ENCODE data around the gene CDK6.
"Not testable (repeated sequence)": the region's sequence is repeated elsewhere in the genome, so short reads cannot be mapped to it uniquely, and the experiment has no call there.

The CDK6 gene

DNA sequence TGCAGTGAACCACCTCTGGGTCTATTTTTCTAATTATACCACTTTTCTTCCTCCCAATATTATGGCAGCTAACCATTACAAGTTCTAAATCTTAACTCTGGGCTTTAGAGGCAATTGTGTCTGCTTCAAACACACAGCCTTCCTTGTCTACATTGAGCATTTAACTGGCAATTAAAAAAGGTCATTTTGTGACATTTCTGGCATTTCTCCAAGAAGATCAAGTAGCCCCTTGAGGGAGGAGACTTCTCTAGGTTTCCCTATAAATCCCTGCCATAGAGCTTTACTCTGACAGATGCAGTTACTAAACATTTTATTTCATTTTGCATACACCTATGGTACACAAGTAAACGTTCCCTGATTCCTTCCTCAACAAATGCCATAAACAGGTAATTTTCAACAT is 212.8 kb downstream of the CDK6 start:
- no peak for DNase-seq (ENCODE audit: low read depth in 3 of 3)

DNA sequence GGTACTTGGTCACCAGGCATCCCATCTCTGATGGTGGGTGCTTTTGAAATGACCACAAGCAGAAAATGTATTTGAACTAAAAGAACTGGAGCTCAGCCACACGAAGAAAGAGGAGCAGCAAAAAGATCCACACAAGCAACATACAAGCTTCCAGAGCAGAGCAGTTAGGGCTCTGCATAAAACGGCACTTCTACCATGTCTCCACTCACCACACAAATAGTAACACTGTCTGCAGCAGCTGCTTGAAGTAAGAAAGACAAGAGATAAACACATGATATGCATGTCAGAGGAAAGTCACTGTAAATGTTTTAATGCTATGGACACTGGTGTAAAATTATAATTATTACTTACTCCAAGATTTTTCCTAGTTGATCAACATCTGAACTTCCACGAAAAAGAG is 213.7 kb downstream of the CDK6 start:
- no peak for DNase-seq (ENCODE audit: low read depth in 3 of 3)

DNA sequence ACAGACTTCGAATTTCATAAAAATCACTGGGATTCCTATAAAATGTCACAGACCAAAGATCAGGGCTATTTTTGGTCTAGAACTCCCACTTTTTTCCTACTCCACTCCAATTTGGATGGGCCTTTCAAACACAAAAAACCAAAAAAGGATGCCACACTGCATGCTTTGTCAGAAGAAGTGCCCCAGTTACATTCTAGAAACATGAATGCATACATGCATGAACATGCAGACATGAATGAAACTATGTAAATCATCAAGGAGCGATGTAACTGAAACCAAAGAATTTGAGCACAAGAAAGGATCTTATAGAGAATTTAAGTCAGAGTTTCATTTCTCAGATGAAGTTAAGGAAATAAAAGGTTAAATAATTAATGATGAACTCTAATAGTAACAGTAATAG is 214.3 kb downstream of the CDK6 start:
- DNase-seq (ENCODE audit: low read depth in 3 of 3), result no peak

DNA sequence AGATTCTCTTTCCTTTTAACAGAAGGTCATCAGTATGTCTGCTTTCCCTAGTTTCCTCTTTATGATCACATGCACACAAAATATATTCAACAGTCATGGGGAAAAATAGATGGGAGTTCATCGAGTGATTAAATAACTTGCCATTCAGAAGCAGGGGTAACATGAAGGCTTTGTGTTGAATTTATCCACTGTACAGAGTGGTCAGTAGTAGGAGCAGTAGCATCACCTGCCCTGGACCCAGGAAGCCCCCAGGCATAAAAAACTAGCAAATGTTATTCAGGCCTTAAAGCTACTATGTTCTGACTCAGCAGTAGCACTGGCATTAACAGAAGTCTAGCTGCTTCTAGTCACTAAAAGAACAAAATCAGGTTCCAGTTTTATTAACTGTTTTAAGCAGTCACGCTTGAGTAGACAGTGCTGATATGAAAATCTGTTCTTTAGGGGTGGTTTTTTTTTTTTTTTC is 214.8 kb downstream of the CDK6 start:
- DNase-seq (ENCODE audit: low read depth in 3 of 3), result no peak

DNA sequence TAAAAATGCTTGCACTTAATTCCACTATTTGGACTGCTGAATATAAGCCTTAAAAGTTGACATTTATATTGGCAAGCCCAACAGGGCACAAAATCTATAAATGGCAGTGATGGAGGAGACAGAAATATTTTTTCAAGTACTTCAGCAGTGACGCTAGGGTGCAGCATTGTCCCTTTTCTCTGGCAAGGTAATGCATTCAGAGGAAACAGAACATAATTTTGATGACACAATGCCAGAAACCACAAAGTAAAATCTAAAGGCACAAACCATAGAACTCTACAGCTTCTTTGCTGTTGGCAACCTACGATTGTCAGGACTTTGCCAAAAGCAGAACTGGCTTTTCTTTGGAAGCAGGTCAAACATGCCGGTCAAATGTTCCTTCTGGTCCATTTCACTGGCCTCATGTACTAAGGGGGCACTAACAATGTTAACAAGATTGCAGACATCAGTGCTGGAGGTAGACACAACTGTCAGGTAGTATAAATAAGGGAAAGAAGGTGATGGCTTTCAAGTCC is 215.3 kb downstream of the CDK6 start:
- DNase-seq (ENCODE audit: low read depth in 3 of 3), result peak; percentile 53 to 72 (median 68)

DNA sequence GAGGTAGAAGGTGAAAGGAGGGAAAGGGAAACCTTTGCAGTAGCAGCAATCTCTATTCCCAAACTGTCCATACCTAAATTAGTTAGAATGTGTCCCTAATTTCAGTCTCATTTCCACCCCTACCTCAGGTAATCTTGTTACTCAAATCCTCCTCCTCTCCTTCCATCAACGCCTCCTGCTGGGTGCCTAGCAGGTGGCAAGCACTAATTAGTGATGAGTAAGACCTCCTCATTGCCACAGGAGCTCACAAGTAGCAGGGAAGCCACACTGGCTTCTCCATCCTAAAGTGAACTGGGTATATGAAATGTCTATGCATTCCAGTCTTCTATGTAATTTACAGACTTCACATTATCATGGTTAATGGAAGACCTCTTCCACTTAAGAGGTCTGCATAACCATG is 220.5 kb downstream of the CDK6 start:
- no peak for DNase-seq (ENCODE audit: low read depth in 3 of 3)

DNA sequence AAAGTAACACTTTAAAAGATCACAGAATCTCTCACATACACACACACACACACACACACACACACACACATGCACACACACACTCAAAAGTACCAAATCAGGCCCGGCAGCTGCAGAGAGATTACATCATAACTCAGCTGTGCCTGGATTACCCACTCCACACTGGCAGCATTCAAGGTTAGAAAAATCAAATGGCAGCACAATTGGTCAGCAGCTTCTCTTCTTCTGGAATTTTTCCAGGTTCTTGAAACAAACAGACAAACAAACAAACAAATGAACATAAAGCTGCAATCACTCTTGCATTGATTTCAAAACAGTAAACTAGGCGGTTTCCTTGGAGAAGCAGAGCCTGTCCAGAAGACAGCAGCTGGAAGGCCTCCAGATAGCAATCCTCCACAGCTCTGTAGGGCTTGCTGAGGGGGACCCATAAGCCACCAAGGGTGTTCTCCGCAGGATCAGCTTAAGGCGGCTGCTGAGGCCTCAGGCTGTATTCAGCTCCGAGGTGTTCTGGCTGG is 221.7 kb downstream of the CDK6 start:
- no peak for DNase-seq (ENCODE audit: low read depth in 3 of 3)

DNA sequence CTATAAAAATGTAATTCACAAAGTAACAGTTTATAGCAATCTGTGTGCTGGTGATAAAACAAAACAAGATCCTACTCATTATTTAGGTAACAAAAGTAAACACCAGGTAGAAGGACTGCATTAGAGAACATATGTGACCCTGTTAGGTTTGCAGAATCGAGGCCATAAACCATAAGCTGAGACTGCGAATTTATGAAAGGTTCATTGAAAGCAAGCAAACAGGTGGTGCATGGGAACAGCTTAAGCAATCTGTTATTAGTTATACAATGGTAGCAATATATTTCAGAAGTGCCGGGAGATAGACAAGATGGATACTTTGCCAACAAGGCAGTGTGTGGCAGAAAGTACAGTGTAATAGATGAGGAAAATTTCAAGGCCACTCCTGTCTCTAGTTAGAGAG is 222.7 kb downstream of the CDK6 start:
- no peak for DNase-seq (ENCODE audit: low read depth in 3 of 3)

DNA sequence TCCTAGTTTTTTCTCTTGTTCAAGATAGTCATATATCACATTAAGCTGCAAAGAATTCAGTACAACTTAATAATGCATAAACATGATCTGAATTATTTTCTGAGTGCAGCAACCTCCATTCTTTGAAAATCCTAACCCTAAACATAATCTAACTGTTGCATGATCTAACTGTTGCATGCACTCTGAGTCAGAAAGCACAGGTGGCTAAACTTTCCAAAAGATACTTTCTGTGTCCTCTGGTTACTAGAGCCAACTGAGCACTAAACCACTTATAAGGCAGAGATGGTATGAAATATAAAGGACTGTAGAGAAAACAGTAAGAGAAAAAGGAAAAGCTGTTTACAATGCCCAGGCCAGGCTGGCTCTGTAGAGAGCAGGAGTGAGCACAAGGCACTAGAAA is 223.2 kb downstream of the CDK6 start:
- DNase-seq (ENCODE audit: low read depth in 3 of 3), result no peak

DNA sequence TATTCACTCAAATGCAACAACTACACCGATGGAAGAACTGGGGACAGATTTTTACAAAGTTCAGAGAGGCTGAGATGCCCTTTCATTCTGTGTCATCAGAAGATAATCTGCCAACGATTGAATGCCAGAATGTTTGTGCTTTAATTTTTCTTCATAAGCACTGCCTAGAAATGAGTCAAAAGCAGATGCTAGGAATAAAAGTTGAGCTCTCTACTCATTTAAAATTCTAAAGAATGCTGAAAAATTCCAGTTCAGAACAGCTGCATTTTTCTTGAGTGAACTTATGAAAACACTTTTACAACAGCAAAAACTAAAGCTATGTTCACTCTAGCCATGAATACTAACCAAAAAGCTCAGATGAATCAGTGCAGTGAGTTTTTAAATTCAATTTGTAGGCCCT is 223.9 kb downstream of the CDK6 start:
- no peak for DNase-seq (ENCODE audit: low read depth in 3 of 3)

DNA sequence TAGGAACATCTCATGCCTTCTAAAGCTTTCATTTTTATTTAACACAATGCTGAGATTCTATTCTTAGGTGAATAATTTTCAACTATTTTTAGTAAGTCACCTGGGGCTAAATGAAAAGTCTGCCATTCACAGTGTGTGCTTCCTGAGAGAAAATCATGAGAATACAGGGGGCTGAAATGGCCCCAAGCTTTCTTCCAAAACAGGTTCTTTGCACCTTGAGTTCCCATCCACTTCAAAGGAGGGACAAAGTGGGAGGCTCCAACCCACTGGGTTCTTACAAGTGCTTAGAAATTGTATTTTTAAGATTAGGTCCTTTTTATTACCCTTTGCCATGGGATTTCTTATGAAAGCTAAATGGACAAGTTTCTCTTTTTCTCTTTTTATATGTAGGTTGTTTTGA is 224.6 kb downstream of the CDK6 start:
- DNase-seq (ENCODE audit: low read depth in 3 of 3), result no peak

DNA sequence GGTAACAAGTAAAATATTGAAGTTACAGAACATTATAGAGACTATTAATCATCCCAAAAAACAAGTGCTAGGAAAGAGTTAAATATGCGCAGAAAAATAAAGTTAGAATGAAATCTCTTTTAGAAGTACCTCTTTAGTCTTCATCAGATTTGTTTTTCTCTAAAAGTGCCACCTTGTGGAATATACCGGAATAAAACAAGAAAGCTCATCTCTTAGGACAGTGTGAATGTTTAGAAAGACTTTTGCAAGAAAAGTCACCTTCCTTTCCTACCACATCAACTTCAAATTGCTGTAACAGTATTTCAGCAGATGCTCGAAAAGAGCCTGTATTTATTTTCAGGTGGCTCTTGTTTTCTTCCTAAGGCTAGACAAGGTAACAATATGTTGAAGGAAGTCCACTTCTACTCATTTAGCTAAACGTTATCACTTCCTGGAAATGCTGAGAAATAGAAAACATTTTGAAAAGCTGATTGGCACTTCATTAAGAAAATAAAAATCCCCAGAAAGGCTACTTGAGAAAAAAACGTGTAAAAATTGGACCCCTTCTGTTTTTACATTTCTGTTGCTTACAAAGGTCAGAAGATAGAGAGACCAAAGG is 226.4 kb downstream of the CDK6 start:
- no peak for DNase-seq (ENCODE audit: low read depth in 3 of 3)

DNA sequence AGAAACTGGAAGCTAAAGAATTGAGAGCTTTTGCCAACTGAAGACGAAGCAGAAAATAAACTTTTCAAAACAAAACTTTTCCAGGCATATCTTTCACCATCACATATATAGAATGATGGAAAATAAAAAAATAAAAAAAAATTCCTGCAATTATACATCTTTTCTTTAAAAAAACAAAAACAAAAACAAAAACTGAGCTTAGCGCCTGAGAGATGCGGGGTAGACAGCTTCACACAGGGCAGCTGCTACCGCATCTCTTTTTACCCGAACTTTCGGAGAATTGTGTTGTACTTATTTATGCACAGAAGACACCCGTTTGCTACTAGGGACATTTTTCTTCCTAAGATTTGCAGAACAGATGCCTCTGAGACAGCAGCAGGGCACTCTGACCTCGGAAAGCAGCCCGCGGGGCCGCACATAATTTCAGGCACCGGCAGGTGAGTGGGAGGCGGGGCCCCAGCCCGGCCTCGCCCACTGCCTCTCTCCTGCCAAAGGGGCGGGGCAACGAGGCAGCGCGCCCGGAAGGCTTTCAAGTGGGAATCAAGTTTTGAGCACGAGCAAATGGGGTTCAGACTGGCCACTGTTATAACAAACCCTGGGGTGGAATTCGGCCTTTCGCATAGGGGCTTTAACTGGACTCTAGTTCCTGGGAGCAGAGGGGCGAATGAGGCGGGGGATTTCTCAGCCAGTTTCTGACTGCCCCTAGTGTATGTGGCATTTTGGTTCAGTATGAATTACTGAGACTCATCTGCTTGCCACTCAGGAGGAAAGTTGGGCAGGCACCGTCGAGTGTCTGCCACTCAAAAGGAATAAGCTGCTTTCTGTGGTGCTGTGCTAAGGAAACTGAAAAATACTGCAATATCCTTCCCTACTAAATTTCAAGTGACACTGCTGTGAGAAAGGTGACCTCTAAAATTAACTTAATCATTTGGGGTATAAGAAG is 227.7 kb downstream of the CDK6 start:
- no peak for DNase-seq (ENCODE audit: low read depth in 3 of 3)

DNA sequence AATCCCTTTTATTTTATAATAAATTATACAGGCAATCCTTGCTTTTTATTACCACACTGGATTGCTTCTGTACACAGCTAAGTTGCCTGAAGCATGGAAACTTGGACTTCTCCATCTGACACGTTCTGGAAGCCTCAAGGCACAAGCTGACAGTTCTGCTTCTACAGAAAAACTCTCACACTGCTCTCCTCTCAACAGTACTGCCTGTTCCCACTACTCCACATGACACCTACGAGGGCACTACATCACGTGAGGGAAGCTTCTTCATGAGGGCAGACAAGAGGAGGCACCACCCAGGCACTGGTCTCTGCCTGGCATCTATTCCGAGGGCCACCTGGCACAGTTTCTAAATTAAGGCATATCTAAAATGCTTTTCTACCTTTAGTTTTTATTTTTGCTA is 229.4 kb downstream of the CDK6 start:
- no peak for DNase-seq (ENCODE audit: low read depth in 3 of 3)

DNA sequence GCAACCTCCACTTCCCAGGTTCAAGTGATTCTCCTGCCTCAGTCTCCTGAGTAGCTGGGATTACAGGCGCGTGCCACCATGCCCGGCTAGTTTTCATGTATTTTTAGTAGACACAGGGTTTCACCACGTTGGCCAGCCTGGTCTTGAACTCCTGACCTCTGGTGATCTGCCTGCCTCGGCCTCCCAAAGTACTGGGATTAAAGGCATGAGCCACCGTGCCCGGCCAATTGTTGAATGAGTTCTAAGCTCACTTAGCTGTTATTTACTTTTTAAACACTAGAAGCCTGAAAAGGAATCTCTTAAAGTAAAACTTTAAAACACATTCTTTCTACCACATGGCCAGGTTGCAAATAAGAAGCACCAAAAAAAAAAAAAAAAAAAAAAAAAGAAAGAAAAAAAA is 231.9 kb downstream of the CDK6 start:
- not testable (repeated sequence) for DNase-seq (ENCODE audit: low read depth in 3 of 3)

DNA sequence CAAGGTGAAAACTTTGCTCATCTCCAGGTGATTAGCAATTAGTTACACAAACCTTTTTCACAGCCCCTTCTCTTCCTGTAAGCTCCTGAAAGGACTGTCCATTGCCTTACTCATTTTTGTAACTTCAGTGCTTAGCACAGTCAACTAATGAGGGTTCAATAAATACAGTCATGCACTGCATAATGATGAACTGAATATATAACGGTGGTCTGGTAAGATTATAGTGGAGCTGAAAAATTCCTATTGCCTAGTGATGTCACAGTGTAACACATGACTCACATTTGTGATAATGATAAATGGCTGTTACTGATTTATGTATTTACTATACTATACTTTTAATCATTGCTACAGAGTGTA is 233.3 kb downstream of the CDK6 start:
- no peak for DNase-seq (ENCODE audit: low read depth in 3 of 3)

DNA sequence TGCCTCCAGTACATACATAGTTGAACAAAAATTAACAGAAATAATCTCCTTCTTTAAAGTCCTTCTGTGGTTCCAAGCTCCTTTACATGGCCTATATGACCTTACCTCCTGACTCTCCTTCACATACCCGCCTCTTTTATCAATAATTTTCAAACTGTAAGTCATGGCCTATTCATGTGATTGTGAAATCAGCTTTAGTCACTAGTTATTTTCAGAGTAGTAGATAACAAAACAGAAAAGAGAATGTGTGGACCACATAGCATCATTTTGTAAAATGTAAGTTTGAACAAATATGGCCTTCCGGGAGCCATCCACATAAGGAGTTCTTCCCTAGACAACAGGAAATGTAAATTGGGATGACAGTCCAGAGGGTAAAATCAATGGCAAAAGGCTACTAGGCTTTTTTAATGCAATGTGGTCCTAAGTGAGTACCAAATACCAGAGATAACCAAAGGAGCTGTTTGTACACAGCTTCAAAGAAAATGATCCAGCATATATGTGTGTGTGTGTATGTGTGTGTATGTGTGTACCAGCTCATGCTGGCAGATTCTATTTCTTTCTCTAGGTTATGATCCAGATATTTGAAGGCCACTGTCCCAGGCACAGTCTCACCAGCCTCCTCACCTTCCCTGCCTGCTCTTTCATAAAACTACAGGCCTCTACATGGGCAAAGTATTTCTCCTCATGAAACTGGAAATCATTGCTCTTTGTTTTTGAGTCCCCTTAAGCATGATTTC is 233.9 kb downstream of the CDK6 start:
- DNase-seq (ENCODE audit: low read depth in 3 of 3), result no peak

DNA sequence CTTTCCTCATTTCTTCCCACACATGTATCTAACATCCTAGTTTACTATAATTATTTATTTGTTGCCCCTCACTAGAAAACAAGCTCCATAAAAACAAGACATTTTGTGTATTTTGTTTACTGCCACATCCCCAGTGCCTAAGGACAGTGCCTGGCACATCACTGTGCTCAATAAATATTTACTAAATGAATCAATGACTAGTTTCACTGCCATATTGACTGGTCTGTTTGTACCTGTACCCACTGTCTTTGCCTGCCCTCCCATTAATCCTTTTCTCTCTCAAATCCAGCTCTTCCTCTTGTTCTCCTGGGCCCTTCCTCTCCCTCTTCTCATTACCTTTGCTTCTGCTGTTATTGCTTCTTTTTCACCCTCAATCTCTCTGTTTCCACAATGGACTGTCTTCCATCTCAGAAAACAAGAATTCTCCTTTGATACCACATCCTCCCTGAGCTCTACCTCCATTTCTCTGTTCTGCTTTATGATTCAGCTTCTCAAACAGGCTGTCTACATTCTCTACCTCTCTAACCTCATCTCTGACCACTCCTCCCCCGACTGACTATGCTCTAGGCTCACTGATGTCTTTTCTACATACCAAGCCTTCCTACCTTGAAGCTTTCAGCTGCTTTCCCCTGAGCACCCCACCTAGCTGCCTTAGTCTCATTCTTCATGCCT is 237.9 kb downstream of the CDK6 start:
- no peak for DNase-seq (ENCODE audit: low read depth in 3 of 3)

DNA sequence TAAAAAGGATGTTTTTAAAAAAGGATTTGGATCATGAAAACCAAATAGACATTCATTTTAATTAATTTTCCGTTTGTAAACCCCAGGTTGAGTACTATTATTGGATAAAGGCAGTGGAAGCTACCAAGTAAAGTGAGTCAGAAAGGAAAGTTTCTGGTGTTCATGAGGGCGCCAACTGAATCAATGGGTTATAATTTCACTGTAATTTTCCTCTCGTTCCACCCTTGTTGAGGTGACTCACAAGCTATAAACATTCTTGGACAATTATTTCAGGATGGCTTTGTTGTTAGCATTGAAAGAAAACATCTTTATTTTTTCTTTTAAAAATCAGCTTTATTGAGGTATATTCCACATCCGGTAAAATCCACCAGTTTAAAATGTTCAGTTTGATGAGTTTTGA is 241.1 kb downstream of the CDK6 start:
- DNase-seq (ENCODE audit: low read depth in 3 of 3), result no peak

DNA sequence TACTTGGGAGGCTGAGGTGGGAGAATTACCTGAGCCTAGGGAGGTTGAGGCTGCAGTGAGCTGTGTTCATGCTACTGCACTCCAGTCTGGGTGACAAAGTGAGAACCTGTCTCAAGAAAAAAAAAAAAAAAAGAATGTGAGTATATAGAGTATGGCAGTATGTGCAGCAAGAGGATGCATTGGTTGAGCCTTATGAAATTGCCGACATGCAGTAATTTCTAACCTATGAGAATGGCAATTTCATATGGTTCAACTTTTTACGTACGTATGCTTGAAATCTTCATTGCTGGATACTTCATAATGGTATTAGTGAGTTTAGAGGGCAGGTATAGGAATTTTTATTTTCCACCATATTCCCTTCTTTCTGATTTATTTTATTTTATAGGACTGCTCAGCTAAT is 241.6 kb downstream of the CDK6 start:
- no peak for DNase-seq (ENCODE audit: low read depth in 3 of 3)

DNA sequence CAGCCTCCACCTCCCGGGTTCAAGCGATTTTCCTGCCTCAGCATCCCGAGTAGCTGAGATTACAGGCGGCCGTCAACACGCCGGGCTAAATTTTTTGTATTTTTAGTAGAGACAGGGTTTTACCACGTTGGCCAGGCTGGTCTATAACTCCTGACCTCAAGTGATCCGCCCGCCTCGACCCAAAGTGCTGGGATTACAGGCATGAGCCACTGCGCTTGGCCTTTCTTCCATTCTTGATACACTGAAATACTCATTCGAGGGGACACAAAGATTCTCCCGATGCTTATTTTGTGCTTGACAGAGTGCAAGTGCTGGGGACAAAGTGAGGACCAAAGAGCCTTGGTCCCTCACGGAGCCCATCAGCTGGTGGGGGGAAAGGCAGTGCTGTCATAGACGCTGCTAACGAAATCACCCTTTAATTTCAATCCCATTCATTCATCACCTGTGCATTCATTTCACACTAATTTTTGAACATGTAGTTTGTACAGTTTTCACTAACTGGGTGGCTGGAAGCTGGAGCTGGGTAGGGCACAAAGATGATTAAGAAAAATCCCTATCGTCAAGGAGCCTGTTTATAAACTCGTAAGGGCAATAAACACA is 245.6 kb downstream of the CDK6 start:
- no peak for DNase-seq (ENCODE audit: low read depth in 3 of 3)

All from stimulated activated CD4-positive, alpha-beta T cell treated with anti-CD3 and anti-CD28 coated beads, TNF-alpha, amount 100 ng/mL, for 24 hours (primary cell).